C4-2B (cell line): ENCODE data around the gene KCNMA1.

Experiments used
- CTCF ChIP-seq: fragments of 450-650 bp; conservative IDR thresholded peaks from 2 replicates; pipeline ENCODE4 v1.5.1; 2017; ENCODE audit warnings: mild to moderate bottlenecking
- ZFX ChIP-seq: fragments of 450-650 bp; IDR thresholded peaks from 2 replicates; pipeline ENCODE4 v1.6.1; 2017

- TF ChIP-seq CTCF (no peak), ZFX (no peak)
Measured at GRCh38 chr10:77071001-77071511, 566.6 kb downstream of the KCNMA1 start.
